HepG2 (cell line): ENCODE results near the gene TFCP2L1. TPM values are rescaled to one million over a fixed set of nuclear protein-coding genes. Genes with fewer than 3 reads are reported as not detected.

ENCODE experiments used
- ATAC-seq: fragments of 200-7000 bp; cut with Tn5 transposase; 3 replicates; pipeline ENCODE4 v1.9.1; 2020; ENCODE audit warnings: mild to moderate bottlenecking, moderate library complexity
- BruUV-seq: library from RNA; stranded (reverse); fragments of 400-500 nt; replicated peaks from 2 replicates; lab custom pipeline; 2021; lab: Mats Ljungman, UMichigan
- CTCF ChIA-PET: fragments of 300-600 bp; formaldehyde crosslinking; extraction: SDS; loops from one replicate; lab custom pipeline; 2021; ENCODE audit warnings: low total read pairs, inconsistent platforms, low intra/inter-chr PET ratio; lab: Yijun Ruan, JAX
- POLR2A ChIA-PET: fragments of 350-600 bp; sonication (Branson Sonifier 250); formaldehyde crosslinking; loops from one replicate; lab custom pipeline; 2020; ENCODE audit warnings: antibody characterized with exemption, inconsistent platforms; lab: Yijun Ruan, JAX
- DNase-seq: peaks from one replicate; pipeline ENCODE4 v3.0.0-alpha.2; 2015; ENCODE audit warnings: low spot score
- FAIRE-seq: peaks from 3 replicates; lab custom pipeline; 2011; peaks lifted over from hg19 to GRCh38; lab: Jason Lieb, UNC
- H2AFZ ChIP-seq: one replicate; pipeline ENCODE4 v1.6.1; 2011; ENCODE audit warnings: low read length, inconsistent platforms
- H3K27ac ChIP-seq: fragments of 300-600 bp; 3 replicates; pipeline ENCODE4 v1.8.0; 2011; ENCODE audit warnings: mixed run types, mild to moderate bottlenecking, mixed read lengths, low read length, inconsistent platforms; ENCODE audit not compliant: insufficient read depth; ENCODE audit errors: extremely low read length
- H3K27me3 ChIP-seq, 2 experiments: fragments of 200-600 bp in 1 of 2; 2 replicates in 1 of 2; 3 replicates in 1 of 2; pipeline versions ENCODE4 v1.6.0 to v1.8.0; 2011; ENCODE audit warnings: low read length in 2 of 2, mild to moderate bottlenecking in 2 of 2, moderate library complexity in 2 of 2, inconsistent platforms in 1 of 2; ENCODE audit not compliant: insufficient read depth in 2 of 2, control insufficient read depth in 1 of 2
- H3K36me3 ChIP-seq, 2 experiments: fragments of 200-600 bp in 1 of 2; replicated peaks in 1 of 2; 2 replicates in 1 of 2; 3 replicates in 1 of 2; pipeline versions ENCODE4 v1.5.1 to v1.8.0; 2011; ENCODE audit warnings: low read length in 2 of 2, inconsistent platforms in 1 of 2; ENCODE audit not compliant: insufficient read depth in 2 of 2, control insufficient read depth in 1 of 2
- H3K4me1 ChIP-seq: 2 replicates; pipeline ENCODE4 v1.5.1; 2012; ENCODE audit warnings: low read length, inconsistent platforms; ENCODE audit not compliant: insufficient read depth
- H3K4me2 ChIP-seq: 2 replicates; pipeline ENCODE4 v1.6.0; 2011; ENCODE audit warnings: low read depth, low read length, inconsistent platforms
- H3K4me3 ChIP-seq, 3 experiments: fragments of 200-600 bp in 1 of 3; sonication (generic), shearing (Covaris generic) in 1 of 3; replicated peaks in 1 of 3; 2 replicates each; pipeline ENCODE4 v1.5.1; 2011 to 2016; ENCODE audit warnings: low read length in 3 of 3, inconsistent platforms in 2 of 3, low read depth in 2 of 3, mild to moderate bottlenecking in 2 of 3, control low read depth in 1 of 3, mixed read lengths in 1 of 3; ENCODE audit not compliant: insufficient read depth in 1 of 3
- H3K79me2 ChIP-seq: one replicate; pipeline ENCODE4 v1.6.1; 2011; ENCODE audit warnings: low read length, inconsistent platforms; ENCODE audit not compliant: insufficient read depth
- H3K9ac ChIP-seq: 2 replicates; pipeline ENCODE4 v1.6.0; 2011; ENCODE audit warnings: mild to moderate bottlenecking, low read depth, low read length, inconsistent platforms; ENCODE audit not compliant: insufficient read depth
- H3K9me3 ChIP-seq: 2 replicates; pipeline ENCODE4 v1.5.1; 2012; ENCODE audit warnings: mild to moderate bottlenecking, low read length
- H4K20me1 ChIP-seq: 2 replicates; pipeline ENCODE4 v1.6.0; 2011; ENCODE audit warnings: inconsistent platforms, mild to moderate bottlenecking, low read length, moderate library complexity; ENCODE audit not compliant: insufficient read depth
- CAMTA2 ChIP-seq: sonication (generic); formaldehyde crosslinking; IDR thresholded peaks from 2 replicates; pipeline ENCODE4 v1.4.0; 2020; ENCODE audit warnings: mild to moderate bottlenecking, missing genetic modification reagents, borderline replicate concordance
- CHD2 ChIP-seq: IDR thresholded peaks from 2 replicates; pipeline ENCODE4 v1.6.1; 2011; ENCODE audit warnings: low read depth, low read length, improper control_type of control experiment
- EHMT2 ChIP-seq: fragments of 200-600 bp; sonication (generic); IDR thresholded peaks from 2 replicates; pipeline ENCODE4 v1.7.0; 2017; ENCODE audit warnings: antibody characterized with exemption, low read depth, low read length, borderline replicate concordance
- ELF1 ChIP-seq: sonication (generic); formaldehyde crosslinking; IDR thresholded peaks from 2 replicates; pipeline ENCODE4 v1.4.0; 2020; ENCODE audit warnings: missing genetic modification reagents
- FOXP1 ChIP-seq, 2 experiments: fragments of 450-650 bp in 1 of 2; IDR thresholded peaks; 2 replicates each; pipeline ENCODE4 v1.6.1; 2017 to 2018; ENCODE audit warnings: antibody characterized with exemption in 1 of 2
- LCORL ChIP-seq, 2 experiments: fragments of 450-650 bp in 1 of 2; sonication (generic) in 1 of 2; formaldehyde crosslinking in 1 of 2; IDR thresholded peaks; 2 replicates each; pipeline versions ENCODE4 v1.5.0 to v1.6.1; 2017 to 2020; ENCODE audit warnings: antibody characterized with exemption in 1 of 2, missing genetic modification reagents in 1 of 2
- PRDM15 ChIP-seq: sonication (generic); formaldehyde crosslinking; IDR thresholded peaks from 2 replicates; pipeline ENCODE4 v1.4.0; 2020; ENCODE audit warnings: missing genetic modification reagents
- TARDBP ChIP-seq: sonication (generic); formaldehyde crosslinking; IDR thresholded peaks from 2 replicates; pipeline ENCODE4 v1.8.0; 2022; ENCODE audit warnings: mild to moderate bottlenecking, missing genetic modification reagents
- TRAFD1 ChIP-seq: sonication (generic); formaldehyde crosslinking; IDR thresholded peaks from 2 replicates; pipeline ENCODE4 v1.5.1; 2020; ENCODE audit warnings: missing genetic modification reagents, mild to moderate bottlenecking, borderline replicate concordance
- ZNF205 ChIP-seq: IDR thresholded peaks from 2 replicates; pipeline ENCODE4 v1.6.1; 2018; ENCODE audit warnings: missing biosample characterization, missing genetic modification reagents
- ZNF235 ChIP-seq: sonication (generic); formaldehyde crosslinking; IDR thresholded peaks from 2 replicates; pipeline ENCODE4 v1.8.1; 2023; ENCODE audit warnings: mild to moderate bottlenecking, missing genetic modification reagents, borderline replicate concordance
- ZNF550 ChIP-seq: sonication (generic); formaldehyde crosslinking; IDR thresholded peaks from 2 replicates; pipeline ENCODE4 v1.4.0; 2020; ENCODE audit warnings: mild to moderate bottlenecking, missing genetic modification reagents, borderline replicate concordance
- ZNF562 ChIP-seq: sonication (generic); formaldehyde crosslinking; IDR thresholded peaks from 2 replicates; pipeline ENCODE4 v1.8.0; 2022; ENCODE audit warnings: missing genetic modification reagents, borderline replicate concordance
- ZNF598 ChIP-seq: sonication (generic); formaldehyde crosslinking; IDR thresholded peaks from 2 replicates; pipeline ENCODE4 v1.5.1; 2020; ENCODE audit warnings: mild to moderate bottlenecking, missing genetic modification reagents, borderline replicate concordance
- WGBS: methylation state at CpG from one replicate; pipeline ENCODE4 v1.1.6; 2017; ENCODE audit warnings: low lambda C conversion rate; 5-methylcytosine and 5-hydroxymethylcytosine counted together
- in situ Hi-C: cut with HindIII; loops from 2 replicates; pipeline ENCODE4 v1.10.0; 2017; ENCODE audit warnings: low pct_unique_long_range_greater_than_20kb; ENCODE audit not compliant: extremely low pct_ligation_motif_present
- intact Hi-C: fragments of 100-400 bp; cut with micrococcal nuclease; formaldehyde crosslinking; loops from one replicate; pipeline ENCODE4 v1.10.0; 2022; ENCODE audit not compliant: unreplicated experiment
- polyA plus RNA-seq, 8 experiments: library from polyadenylated mRNA; depleted of rRNA in 3 of 8; stranded (reverse) in 7 of 8; unstranded in 1 of 8; fragments of >200 nt; fragmentation: Illumina TruSeq in 4 of 8; extraction: Trizol in 4 of 8; gene quantifications; 2 replicates each; pipeline versions ENCODE4 v1.2.1 to v1.2.3, GENCODE V29; 2011 to 2016; ENCODE audit warnings: low read depth in 4 of 8, missing spikeins in 1 of 8, mixed read lengths in 1 of 8; ENCODE audit not compliant: insufficient read depth in 1 of 8
- total RNA-seq, 5 experiments: library from RNA; depleted of rRNA; stranded (reverse); fragments of >200 nt; fragmentation: Illumina TruSeq; extraction: Trizol; gene quantifications; 2 replicates each; pipeline ENCODE4 v1.2.3, GENCODE V29; 2016; ENCODE audit warnings: low read depth in 1 of 5
- TF ChIP-seq, protein P1 (sequence below): sonication (generic); formaldehyde crosslinking; IDR thresholded peaks from 2 replicates; pipeline ENCODE4 v1.4.0; 2020; ENCODE audit warnings: missing genetic modification reagents

The TFCP2L1 gene
- total and polyA plus RNA-seq, 2 of the 13 experiments (the other 11 are each of a cell fraction or from before 2014, with no cell fraction given), result under 0.01 TPM; not detected in 1

DNA sequence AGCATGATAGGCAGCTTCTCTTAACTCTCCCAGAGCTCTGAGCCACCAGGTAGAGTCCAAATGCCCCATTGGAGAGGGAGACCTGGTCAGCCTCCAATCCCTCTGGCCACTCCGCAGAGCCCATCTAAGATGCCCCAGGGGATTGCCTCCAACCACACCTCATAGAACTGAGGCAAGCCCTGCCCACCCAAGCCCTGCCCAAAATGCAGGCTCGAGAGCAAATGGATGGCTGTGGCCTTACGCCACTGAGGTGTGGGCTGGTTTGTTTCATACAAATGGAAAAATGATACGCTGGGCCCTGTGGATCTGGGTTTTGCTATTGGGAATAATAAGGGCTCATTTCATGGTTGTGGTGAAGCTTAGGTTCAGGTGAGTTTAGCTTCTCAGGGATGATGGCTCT is 3.0 kb upstream of the TFCP2L1 start:
- Histone ChIP-seq H3K27ac (no peak overlapping the region), H2AFZ (no peak overlapping the region), H3K4me3 (no peak overlapping the region), H3K4me1 (peaks cover 15% of the 10 kb centered on the region), H4K20me1 (no peaks in the 10 kb centered on the region), H3K36me3 (no peaks in the 10 kb centered on the region), H3K9ac (no peak overlapping the region), H3K79me2 (no peaks in the 10 kb centered on the region), H3K4me2 (no peak overlapping the region), H3K27me3 (peaks cover 20 to 75% of the 10 kb centered on the region in 2 experiments), H3K9me3 (no peaks in the 10 kb centered on the region)
- BruUV-seq, result no TSS peak
- ChIA-PET CTCF (no interaction called here), POLR2A (no interaction called here)
- intact Hi-C loops, result no loop called here
- FAIRE-seq (no peak), DNase-seq (no peak), ATAC-seq (no peak)
- WGBS, result 34% methylated on average over 4 of the region's 4 CpGs
- in situ Hi-C loops, result no loop called here
- no peak for TF ChIP-seq CAMTA2 (CRISPR knock-in tag)
- no peak for TF ChIP-seq ZNF550
- no peak for TF ChIP-seq ZNF205
- no peak for TF ChIP-seq PRDM15
- TF ChIP-seq ELF1 (CRISPR knock-in tag), result no peak
- no peak for TF ChIP-seq TRAFD1 (CRISPR knock-in tag)
- no peak for TF ChIP-seq EHMT2
- TF ChIP-seq ZNF235 (CRISPR knock-in tag), result no peak
- no peak for TF ChIP-seq ZNF598 (CRISPR knock-in tag)
- TF ChIP-seq LCORL (IDR thresholded peaks at IDR 0.05), result no peak
- TF ChIP-seq LCORL (CRISPR knock-in tag; IDR thresholded peaks at IDR 0.05), result no peak
- no peak for TF ChIP-seq ZNF562 (CRISPR knock-in tag)
- TF ChIP-seq, protein P1, sequence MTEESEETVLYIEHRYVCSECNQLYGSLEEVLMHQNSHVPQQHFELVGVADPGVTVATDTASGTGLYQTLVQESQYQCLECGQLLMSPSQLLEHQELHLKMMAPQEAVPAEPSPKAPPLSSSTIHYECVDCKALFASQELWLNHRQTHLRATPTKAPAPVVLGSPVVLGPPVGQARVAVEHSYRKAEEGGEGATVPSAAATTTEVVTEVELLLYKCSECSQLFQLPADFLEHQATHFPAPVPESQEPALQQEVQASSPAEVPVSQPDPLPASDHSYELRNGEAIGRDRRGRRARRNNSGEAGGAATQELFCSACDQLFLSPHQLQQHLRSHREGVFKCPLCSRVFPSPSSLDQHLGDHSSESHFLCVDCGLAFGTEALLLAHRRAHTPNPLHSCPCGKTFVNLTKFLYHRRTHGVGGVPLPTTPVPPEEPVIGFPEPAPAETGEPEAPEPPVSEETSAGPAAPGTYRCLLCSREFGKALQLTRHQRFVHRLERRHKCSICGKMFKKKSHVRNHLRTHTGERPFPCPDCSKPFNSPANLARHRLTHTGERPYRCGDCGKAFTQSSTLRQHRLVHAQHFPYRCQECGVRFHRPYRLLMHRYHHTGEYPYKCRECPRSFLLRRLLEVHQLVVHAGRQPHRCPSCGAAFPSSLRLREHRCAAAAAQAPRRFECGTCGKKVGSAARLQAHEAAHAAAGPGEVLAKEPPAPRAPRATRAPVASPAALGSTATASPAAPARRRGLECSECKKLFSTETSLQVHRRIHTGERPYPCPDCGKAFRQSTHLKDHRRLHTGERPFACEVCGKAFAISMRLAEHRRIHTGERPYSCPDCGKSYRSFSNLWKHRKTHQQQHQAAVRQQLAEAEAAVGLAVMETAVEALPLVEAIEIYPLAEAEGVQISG (CRISPR knock-in tag), result no peak
- no peak for TF ChIP-seq FOXP1 (IDR thresholded peaks at IDR 0.05)
- TF ChIP-seq FOXP1 (CRISPR knock-in tag; IDR thresholded peaks at IDR 0.05), result no peak
- no peak for TF ChIP-seq TARDBP (CRISPR knock-in tag)
- TF ChIP-seq CHD2, result no peak
